ACC112 (cell line): ENCODE results near the gene RFTN1.

Experiments used
- H2AFZ ChIP-seq: fragments of 200-600 bp; sonication (generic); one replicate; pipeline ENCODE4 v1.6.0; 2017; ENCODE audit warnings: antibody characterized with exemption, low read length; ENCODE audit not compliant: unreplicated experiment
- H3K27ac ChIP-seq: fragments of 200-600 bp; sonication (generic); 2 replicates; pipeline ENCODE4 v1.5.1; 2014; ENCODE audit warnings: low read depth, mild to moderate bottlenecking, antibody characterized with exemption, low read length, moderate library complexity
- H3K27me3 ChIP-seq: fragments of 200-600 bp; sonication (generic); 2 replicates; pipeline ENCODE4 v1.6.1; 2014; ENCODE audit warnings: mild to moderate bottlenecking, antibody characterized with exemption, low read length, moderate library complexity, mixed read lengths; ENCODE audit not compliant: insufficient read depth
- H3K36me3 ChIP-seq: fragments of 200-600 bp; sonication (generic); 2 replicates; pipeline ENCODE4 v1.6.1; 2016; ENCODE audit warnings: mild to moderate bottlenecking, antibody characterized with exemption, low read length, moderate library complexity, mixed read lengths; ENCODE audit not compliant: insufficient read depth
- H3K4me1 ChIP-seq: fragments of 200-600 bp; sonication (generic); one replicate; pipeline ENCODE4 v1.6.1; 2016; ENCODE audit warnings: low read length, mixed read lengths; ENCODE audit not compliant: insufficient read depth, unreplicated experiment, control insufficient read depth
- H3K4me3 ChIP-seq: fragments of 200-600 bp; sonication (generic); 2 replicates; pipeline ENCODE4 v1.5.1; 2014; ENCODE audit warnings: mild to moderate bottlenecking, low read depth, low read length
- H3K79me2 ChIP-seq: fragments of 200-600 bp; sonication (generic); one replicate; pipeline ENCODE4 v1.6.0; 2016; ENCODE audit warnings: low read length; ENCODE audit not compliant: control insufficient read depth, unreplicated experiment, insufficient read depth

RFTN1 gene

GRCh38 chr3:16433701-16434151, 79.8 kb downstream of the RFTN1 start:
- peaks cover 12% of the 10 kb centered on the region for H3K4me1 ChIP-seq
- no peak overlapping the region for H3K4me3 ChIP-seq
- H3K27ac ChIP-seq = no peak overlapping the region
- H3K36me3 ChIP-seq = peaks cover 4% of the 10 kb centered on the region
- no peaks in the 10 kb centered on the region for H3K27me3 ChIP-seq
- H3K79me2 ChIP-seq = no peaks in the 10 kb centered on the region
- H2AFZ ChIP-seq = no peak overlapping the region

GRCh38 chr3:16432714-16433113, 80.8 kb downstream of the RFTN1 start:
- H3K79me2 ChIP-seq = peaks cover 2% of the 10 kb centered on the region
- H3K4me3 ChIP-seq = no peak overlapping the region
- H3K36me3 ChIP-seq = peaks cover 4% of the 10 kb centered on the region
- no peak overlapping the region for H2AFZ ChIP-seq
- H3K27me3 ChIP-seq = no peaks in the 10 kb centered on the region
- peaks cover 16% of the 10 kb centered on the region for H3K4me1 ChIP-seq
- H3K27ac ChIP-seq = no peak overlapping the region

GRCh38 chr3:16430717-16431630, 82.5 kb downstream of the RFTN1 start:
- H3K27ac ChIP-seq = no peak overlapping the region
- no peaks in the 10 kb centered on the region for H3K27me3 ChIP-seq
- H3K4me1 ChIP-seq = peaks cover 30% of the 10 kb centered on the region
- H3K79me2 ChIP-seq = peaks cover 8% of the 10 kb centered on the region
- H3K36me3 ChIP-seq = peaks cover 4% of the 10 kb centered on the region; the same call in 1 of the 2 replicates
- H3K4me3 ChIP-seq = no peak overlapping the region
- no peak overlapping the region for H2AFZ ChIP-seq

- Histone ChIP-seq H3K4me1 (peaks cover 30% of the 10 kb centered on the region), H3K79me2 (peaks cover 8% of the 10 kb centered on the region), H2AFZ (no peak overlapping the region), H3K27ac (no peak overlapping the region), H3K27me3 (no peaks in the 10 kb centered on the region), H3K4me3 (no peak overlapping the region), H3K36me3 (peaks cover 4% of the 10 kb centered on the region; the same call in 1 of the 2 replicates)
These were observed 84.4 kb downstream of the RFTN1 start for GRCh38 chr3:16429086-16429485.

- Histone ChIP-seq H3K4me3 (no peak overlapping the region), H3K27me3 (no peaks in the 10 kb centered on the region), H3K27ac (no peak overlapping the region), H3K79me2 (peaks cover 8% of the 10 kb centered on the region), H3K4me1 (peaks cover 30% of the 10 kb centered on the region), H3K36me3 (peaks cover 4% of the 10 kb centered on the region; the same call in 1 of the 2 replicates), H2AFZ (no peak overlapping the region)
These were observed 84.9 kb downstream of the RFTN1 start for GRCh38 chr3:16428612-16429011.

- H3K4me1 ChIP-seq = peaks cover 30% of the 10 kb centered on the region
- no peaks in the 10 kb centered on the region for H3K36me3 ChIP-seq
- no peak overlapping the region for H2AFZ ChIP-seq
- peak overlapping the region; percentile 75 for H3K27ac ChIP-seq
- peak overlapping the region; percentile 40 for H3K4me3 ChIP-seq
- H3K27me3 ChIP-seq = no peaks in the 10 kb centered on the region
- H3K79me2 ChIP-seq = peaks cover 8% of the 10 kb centered on the region
These were observed 86.2 kb downstream of the RFTN1 start for GRCh38 chr3:16427103-16427965.

GRCh38 chr3:16426665-16427064, 86.8 kb downstream of the RFTN1 start:
- Histone ChIP-seq H3K36me3 (no peaks in the 10 kb centered on the region), H3K4me3 (no peak overlapping the region), H3K4me1 (peaks cover 30% of the 10 kb centered on the region), H2AFZ (no peak overlapping the region), H3K27ac (peak overlapping the region; percentile 75), H3K27me3 (no peaks in the 10 kb centered on the region), H3K79me2 (peaks cover 8% of the 10 kb centered on the region)

GRCh38 chr3:16426029-16426400, 87.5 kb downstream of the RFTN1 start:
- Histone ChIP-seq H3K27me3 (no peaks in the 10 kb centered on the region), H3K4me1 (peaks cover 30% of the 10 kb centered on the region), H3K36me3 (no peaks in the 10 kb centered on the region), H2AFZ (no peak overlapping the region), H3K79me2 (peaks cover 8% of the 10 kb centered on the region), H3K27ac (no peak overlapping the region), H3K4me3 (no peak overlapping the region)

- Histone ChIP-seq H3K79me2 (peaks cover 8% of the 10 kb centered on the region), H3K4me3 (no peak overlapping the region), H3K36me3 (no peaks in the 10 kb centered on the region), H2AFZ (no peak overlapping the region), H3K27ac (no peak overlapping the region), H3K27me3 (no peaks in the 10 kb centered on the region), H3K4me1 (peaks cover 30% of the 10 kb centered on the region)
These were observed 88.0 kb downstream of the RFTN1 start for GRCh38 chr3:16425398-16426028.

GRCh38 chr3:16423947-16424673, 89.4 kb downstream of the RFTN1 start:
- no peaks in the 10 kb centered on the region for H3K27me3 ChIP-seq
- H3K79me2 ChIP-seq = peaks cover 9% of the 10 kb centered on the region
- no peak overlapping the region for H2AFZ ChIP-seq
- no peak overlapping the region for H3K27ac ChIP-seq
- H3K4me1 ChIP-seq = peaks cover 39% of the 10 kb centered on the region
- H3K36me3 ChIP-seq = no peaks in the 10 kb centered on the region
- H3K4me3 ChIP-seq = no peak overlapping the region
